ENCODE results near the gene POTEH.
"Not testable (repeated sequence)": the region's sequence is repeated elsewhere in the genome, so short reads cannot be mapped to it uniquely, and the experiment has no call there.

POTEH gene

DNA sequence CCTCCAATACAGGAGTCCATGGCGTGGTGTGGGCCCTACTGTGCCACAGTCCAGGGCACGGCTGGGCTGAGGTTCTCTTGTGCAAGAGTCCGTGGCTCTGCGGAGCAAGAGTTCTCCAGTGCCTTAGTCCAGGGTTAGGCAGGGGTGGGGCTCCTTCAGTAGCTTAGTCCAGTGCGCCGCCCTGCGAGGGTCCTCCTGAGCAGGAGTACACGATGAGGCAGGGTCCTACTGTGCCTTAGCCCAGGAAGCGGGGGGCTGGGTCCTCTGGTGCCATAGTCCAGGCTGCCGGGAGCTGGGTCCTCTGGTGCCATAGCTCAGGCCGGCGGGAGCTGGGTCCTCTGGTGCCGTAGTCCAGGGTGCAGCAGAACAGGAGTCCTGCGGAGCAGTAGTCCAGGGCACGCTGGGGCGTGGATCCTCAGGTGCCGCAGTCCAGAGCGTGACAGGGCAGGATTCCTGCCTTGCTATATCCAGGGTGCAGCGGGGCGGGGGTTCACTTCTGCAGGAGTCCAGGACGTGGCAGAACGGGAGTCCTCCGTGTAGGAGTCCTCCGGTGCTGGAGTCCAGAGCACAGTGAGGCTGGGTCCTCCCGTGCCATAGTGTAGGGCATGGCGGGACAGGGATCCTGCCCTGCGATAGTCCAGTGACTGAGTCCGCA lies 69.7 kb downstream of the POTEH start:
- H3K27ac ChIP-seq; H3K4me3 ChIP-seq (ENCODE audit: low read depth in 1 of 2, low read length in 1 of 2); H3K27me3 ChIP-seq; H3K36me3 ChIP-seq; H3K9me3 ChIP-seq; H3K4me1 ChIP-seq (ENCODE audit: control insufficient read depth in 1 of 2, insufficient read depth in 1 of 2, low read depth in 1 of 2, low read length in 1 of 2): not testable (repeated sequence)

- not testable (repeated sequence) for H3K4me1 ChIP-seq (ENCODE audit: control insufficient read depth in 1 of 2, insufficient read depth in 1 of 2, low read depth in 1 of 2, low read length in 1 of 2); H3K36me3 ChIP-seq; H3K9me3 ChIP-seq; H3K27me3 ChIP-seq; H3K4me3 ChIP-seq (ENCODE audit: low read depth in 1 of 2, low read length in 1 of 2); H3K27ac ChIP-seq
Observed at GRCh38 chr22:15760388-15761150, 70.7 kb downstream of the POTEH start.

- not testable (repeated sequence) for H3K4me1 ChIP-seq (ENCODE audit: control insufficient read depth in 1 of 2, insufficient read depth in 1 of 2, low read depth in 1 of 2, low read length in 1 of 2); H3K36me3 ChIP-seq; H3K4me3 ChIP-seq (ENCODE audit: low read depth in 1 of 2, low read length in 1 of 2); H3K9me3 ChIP-seq; H3K27me3 ChIP-seq; H3K27ac ChIP-seq
Observed at GRCh38 chr22:15761151-15761777, 71.4 kb downstream of the POTEH start.

- H3K27me3 ChIP-seq; H3K4me1 ChIP-seq (ENCODE audit: control insufficient read depth in 1 of 2, insufficient read depth in 1 of 2, low read depth in 1 of 2, low read length in 1 of 2); H3K4me3 ChIP-seq (ENCODE audit: low read depth in 1 of 2, low read length in 1 of 2); H3K36me3 ChIP-seq; H3K27ac ChIP-seq; H3K9me3 ChIP-seq: not testable (repeated sequence)
Observed at GRCh38 chr22:15763559-15763958, 73.7 kb downstream of the POTEH start.
